GM13977 (cell line): ENCODE measurements around the gene SFMBT2.

ENCODE experiments used
- DNase-seq: peaks from one replicate; pipeline ENCODE4 v3.0.0; 2012; ENCODE audit warnings: low spot score
- CTCF ChIP-seq: IDR thresholded peaks from 2 replicates; pipeline ENCODE4 v1.5.1; 2012; ENCODE audit warnings: mild to moderate bottlenecking, control low read depth; ENCODE audit not compliant: insufficient read depth; ENCODE audit errors: extremely low read depth, missing control alignments
- in situ Hi-C: fragments of 300-500 bp; cut with MboI; formaldehyde crosslinking; loops from one replicate; pipeline ENCODE4 v1.12.0; 2022; ENCODE audit warnings: low sequenced_read_pairs, low pct_unique_long_range_greater_than_20kb, mixed read lengths, inconsistent platforms; ENCODE audit not compliant: unreplicated experiment

SFMBT2 gene

DNA sequence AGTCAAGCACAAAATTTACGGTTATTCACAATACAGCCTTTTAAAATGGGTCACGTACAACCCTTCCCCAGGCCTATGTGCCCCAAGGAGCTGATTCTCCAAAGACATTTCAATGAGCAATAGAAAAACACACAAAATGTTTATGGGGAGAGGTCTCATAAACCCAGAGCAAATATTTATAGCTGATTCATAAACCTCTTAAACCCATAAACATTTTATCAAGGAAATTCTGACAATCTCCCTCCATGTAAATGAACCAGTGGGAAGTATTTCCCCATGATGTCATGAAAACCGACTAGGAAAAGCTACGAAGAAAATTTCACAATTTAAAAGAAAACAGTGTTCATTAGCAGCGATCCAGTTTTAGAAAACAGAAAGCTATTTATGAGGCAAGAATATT, 36.0 kb downstream of the SFMBT2 start:
- in situ Hi-C loops: no loop called here
- DNase-seq: no peak
- no peak for TF ChIP-seq CTCF

GRCh38 chr10:7373039-7373438, 37.8 kb downstream of the SFMBT2 start:
- in situ Hi-C loops: no loop called here
- DNase-seq: no peak
- TF ChIP-seq CTCF: no peak

- no peak for DNase-seq
- in situ Hi-C loops: no loop called here
- TF ChIP-seq CTCF: no peak
Observed at GRCh38 chr10:7372504-7372903, 38.3 kb downstream of the SFMBT2 start.

GRCh38 chr10:7370511-7370910, 40.3 kb downstream of the SFMBT2 start:
- in situ Hi-C loops: no loop called here
- TF ChIP-seq CTCF: no peak
- no peak for DNase-seq

DNA sequence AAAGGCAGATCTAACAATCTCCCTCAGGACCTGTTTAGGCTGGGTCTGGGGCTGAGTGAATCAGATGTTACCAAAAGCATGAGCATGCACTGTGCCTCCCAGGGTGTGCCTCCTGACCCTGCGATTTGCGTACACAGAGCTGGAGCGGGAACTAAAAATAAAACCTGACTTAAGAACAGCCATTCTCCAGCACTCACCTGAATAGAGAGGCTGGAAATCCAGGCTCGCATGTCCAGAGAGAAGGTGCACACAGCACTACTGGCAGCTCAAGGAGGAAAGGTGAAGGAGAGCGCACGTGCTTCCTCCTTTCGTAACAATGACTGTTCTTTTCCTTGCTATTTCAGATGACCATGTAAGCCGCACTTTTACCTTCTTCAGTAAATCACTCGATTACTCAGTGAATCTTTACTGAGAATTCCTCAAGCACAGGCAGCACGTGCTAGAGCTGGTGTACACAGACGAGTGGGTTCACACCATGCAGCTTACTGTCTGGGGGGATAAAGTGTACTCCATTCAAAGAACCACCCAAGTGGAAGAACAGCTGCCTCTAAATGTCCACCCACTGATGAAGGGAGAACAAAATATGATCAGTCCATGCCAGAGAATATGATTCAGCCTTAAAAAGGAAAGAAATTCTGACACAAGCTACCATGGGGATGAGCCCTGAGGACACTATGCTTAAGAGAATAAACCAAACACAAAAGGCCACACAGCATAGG, 45.6 kb downstream of the SFMBT2 start:
- in situ Hi-C loops: no loop called here
- no peak for DNase-seq
- no peak for TF ChIP-seq CTCF

GRCh38 chr10:7364474-7364873, 46.4 kb downstream of the SFMBT2 start:
- in situ Hi-C loops: no loop called here
- no peak for DNase-seq
- TF ChIP-seq CTCF: no peak
